T-helper 22 cell (primary cell): Measurements from ENCODE around the gene SEL1L.
"Not testable (repeated sequence)": the region's sequence is repeated elsewhere in the genome, so short reads cannot be mapped to it uniquely, and the experiment has no call there.

ENCODE experiments used
- DNase-seq: peaks from one replicate; pipeline ENCODE4 v3.0.0-alpha.2; 2020; ENCODE audit warnings: low read depth

The SEL1L gene

DNA sequence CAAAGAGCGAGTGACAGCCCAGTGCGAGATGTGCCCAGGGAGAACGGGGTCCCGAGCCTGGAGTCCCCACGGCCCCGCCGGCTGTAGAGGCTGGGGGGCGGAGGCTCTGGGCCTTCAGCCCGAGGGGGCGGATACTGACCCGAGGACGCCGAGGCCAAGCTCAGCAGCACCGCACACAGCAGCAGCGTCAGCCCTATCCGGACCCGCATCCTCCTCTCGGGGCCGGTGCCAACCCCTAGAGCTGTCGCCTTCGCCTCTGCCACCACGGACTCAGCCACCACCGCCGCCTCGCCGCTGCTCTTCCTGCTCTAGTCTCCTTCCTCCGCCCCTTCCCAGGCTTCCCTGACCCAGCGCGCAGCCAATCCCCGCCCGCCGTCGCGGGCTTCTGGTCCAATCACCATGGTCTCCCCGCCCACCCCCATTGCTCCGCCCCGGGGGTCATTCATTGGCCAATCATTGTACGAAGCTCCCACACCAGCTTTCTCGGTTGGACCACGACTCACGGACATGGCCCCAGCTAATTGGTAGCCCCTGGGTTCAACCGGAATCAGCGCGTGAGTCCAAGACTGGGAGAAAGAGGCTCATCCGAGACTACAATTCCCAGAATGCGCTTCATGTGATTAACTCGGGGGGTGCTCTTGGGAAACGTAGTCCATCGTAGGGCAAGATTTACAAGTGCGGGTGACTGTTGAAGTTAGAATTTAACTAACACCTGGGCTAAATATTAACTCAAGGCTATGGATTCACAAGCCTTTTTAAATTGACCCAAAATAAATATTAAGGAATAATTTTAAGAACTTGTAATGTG, at the start of gene SEL1L:
TSS of gene SEL1L (minus strand) at position 318 of the 808 bp plus-strand sequence. CDS start at position 209, 109 bp downstream.
- peak; percentile 99 for DNase-seq

DNA sequence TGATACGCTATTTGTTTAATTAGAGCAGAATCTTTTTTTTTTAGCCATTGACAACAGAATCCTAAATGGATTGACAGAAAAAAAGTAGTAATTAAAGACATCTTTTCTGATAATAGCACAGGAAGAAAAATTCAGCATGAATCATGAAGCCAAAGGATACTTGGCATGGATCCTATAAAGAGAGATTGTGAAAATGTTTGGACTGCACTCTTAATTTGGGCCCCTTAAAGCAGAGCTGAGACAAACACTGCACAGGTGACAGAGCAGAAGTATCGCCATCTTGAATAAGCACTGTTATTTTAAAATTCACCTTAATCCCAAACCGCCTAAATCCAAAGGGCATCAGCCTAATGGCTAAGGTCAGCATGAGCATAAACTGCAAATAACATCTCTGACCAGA, 48.8 kb upstream of the SEL1L start:
- no peak for DNase-seq

DNA sequence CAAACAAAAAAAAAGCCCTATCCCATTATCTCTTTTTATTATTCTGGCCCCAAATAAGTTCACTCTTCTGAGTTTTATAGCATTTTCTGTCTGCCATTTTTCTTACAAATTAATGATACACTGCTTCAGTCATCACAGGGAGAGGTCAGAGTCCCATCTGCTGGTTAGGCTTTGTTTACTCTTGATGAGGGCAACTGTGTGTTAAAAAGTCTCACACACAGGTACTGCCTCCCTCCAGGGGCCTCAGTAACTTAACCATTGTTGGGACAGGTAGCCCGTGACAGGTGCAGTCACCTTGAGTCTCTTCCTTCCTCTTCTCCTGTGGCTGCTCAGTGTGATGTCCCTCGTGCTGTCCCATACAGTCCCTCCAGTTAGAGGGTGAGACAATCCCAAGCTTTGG, 45.5 kb upstream of the SEL1L start:
- no peak for DNase-seq

DNA sequence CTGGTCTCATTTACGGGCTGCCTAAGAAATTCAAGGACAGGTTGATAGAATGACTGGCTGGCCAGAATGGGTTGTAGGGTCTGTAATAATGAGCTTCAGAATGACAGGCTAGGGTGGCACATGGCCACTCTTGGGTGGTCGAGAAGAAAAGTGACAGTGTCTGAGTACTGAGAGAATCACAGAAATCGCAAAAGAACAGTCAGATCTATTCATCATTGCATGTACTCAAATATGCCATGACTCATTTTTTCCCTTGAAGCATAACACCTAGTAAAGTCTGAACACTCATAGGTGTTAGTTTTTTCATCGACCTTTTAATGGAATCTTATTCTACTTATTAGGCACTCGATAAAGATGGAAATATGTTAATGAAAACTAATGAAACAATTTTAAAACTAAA, 37.8 kb upstream of the SEL1L start:
- no peak for DNase-seq

DNA sequence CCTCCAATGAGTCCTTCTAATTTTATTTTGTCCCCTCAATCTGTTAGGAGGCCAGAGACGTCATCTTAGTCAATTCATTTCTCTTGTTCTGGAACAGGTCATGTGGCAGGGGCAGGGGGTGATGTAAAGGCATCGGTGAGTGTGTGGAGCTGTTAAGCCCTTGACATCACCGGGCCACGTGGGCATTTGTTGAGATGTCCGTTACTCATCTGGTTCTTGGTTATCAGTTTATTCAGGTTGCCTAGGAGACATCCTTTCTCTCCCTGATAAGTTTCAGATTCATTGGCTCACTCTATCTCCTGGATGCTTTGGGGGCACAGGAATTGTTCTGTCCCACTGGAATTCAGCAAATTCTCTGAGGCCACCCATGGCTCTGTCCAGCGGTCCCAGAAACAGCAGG, 33.6 kb upstream of the SEL1L start:
- no peak for DNase-seq

DNA sequence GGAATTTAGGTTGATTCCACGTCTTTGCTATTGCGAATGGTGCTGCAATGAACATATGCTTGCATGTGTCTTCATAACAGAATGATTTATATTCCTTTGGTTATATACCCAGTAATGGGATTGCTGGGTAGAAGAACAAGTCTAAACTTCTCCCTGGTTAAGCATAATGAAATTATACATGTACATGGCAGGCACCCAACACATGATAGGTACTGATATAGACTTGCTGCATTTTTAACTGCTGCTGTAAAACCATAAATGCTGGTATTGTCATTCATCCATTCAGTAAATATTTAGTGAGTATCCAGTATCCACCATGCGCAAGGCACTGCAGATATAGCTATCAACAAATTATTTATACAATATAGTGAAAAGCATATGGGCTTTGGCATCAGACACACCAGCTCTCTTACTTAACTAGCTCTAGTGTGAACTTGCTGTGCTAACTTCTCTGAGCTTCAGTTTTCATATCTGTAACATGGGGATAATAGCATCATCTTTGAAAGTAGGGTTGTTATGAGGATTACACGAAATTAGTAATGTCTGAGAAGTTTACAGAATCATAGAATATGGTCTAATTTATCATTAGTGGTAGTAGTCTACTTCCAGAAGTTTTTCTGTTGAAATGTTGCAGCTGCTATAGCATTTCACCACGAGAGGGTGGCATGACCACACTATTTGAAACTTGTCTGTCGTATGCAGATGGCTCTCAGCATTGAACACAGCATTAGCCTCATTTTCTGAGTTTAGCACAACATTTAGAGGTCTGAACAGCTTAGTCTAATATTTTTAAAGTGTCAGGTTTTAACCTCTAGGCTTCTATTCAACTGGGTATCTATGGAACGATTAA, 32.0 kb upstream of the SEL1L start:
- DNase-seq = no peak

DNA sequence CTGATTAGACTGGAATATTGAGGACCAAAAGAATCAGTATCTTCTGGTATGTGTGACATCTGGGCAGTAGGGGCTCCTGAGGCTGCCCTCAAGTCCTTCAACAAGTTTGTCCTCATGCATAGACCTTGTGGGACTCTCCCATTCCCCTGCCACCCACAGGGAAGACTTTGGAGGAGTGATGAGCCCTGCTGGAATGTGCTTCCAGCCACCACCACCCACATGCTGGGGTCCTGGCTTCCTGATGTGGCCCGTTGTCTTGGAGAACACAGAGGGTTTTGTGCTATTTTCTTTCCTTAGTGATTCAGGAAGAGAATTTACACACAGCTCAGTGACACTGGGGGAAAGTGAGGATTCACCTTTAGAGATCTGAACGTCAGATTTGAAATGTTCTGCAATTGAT, 29.2 kb upstream of the SEL1L start:
- no peak for DNase-seq

DNA sequence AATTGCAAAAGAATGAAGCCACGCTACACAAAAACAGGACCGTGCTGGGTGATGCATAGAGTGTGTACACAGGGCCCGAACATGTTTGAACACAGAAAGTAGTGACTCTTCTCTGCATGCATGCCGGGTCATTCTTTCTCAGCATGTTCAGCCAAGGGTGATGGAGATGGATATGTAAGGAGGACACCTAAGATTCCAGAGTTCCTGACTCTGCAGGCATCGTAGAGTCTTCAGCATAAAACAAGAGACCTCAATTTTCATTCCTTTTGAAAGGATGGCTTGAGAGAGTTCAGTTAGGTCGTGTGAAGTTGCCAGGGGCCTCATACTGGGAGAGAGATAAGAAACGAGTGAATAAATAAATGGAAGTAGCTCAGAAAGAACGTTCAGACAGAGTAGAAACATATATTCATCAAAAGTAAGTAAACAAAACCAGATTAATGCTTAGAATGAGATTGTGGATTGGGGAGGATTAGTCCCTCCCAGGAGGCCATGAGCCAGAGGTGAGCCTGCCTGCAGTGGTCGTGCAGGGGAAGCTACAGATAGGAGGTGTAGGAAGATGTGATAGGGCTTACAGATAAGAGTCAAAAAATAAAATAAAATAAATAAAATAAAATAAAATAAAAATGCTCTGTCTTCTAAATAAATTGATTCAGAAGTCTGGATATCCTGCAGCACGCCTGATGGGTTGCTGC, 27.6 kb upstream of the SEL1L start:
- no peak for DNase-seq

DNA sequence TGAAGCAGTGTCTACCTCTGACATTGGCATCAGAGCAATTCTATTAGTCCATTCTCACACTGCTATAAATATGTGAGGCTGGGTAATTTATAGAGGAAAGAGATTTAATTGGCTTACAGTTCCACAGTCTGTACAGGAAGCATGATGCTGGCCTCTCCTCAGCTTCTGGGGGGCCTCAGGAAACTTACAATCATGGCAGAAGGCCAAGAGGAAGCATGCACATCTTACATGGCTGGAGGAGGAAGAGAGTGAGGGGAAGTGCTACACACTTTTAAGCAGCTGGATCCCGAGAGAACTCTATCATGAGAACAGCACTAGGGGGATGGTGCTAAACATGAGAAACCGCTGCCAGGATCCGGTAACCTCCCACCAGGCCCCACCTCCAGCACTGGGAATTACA, 25.7 kb upstream of the SEL1L start:
- no peak for DNase-seq

DNA sequence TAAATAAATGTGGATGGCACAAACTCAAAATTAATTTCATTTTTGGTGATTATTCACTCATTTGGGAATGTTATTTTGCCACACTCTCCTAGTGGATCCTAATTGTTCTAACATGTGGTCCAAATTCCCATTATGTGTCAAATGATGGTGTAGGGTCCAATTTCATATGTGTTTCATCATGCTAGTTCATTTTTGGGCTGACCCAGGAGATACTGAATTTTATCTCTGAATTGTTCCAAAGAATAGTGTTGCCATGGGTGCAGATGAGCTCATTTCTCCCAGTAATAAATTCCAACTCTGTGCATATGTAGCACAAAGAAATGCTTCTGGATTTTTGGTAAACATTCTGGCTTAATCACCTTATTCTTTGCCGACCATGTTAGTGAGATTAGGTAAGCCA, 23.5 kb upstream of the SEL1L start:
- DNase-seq = no peak

DNA sequence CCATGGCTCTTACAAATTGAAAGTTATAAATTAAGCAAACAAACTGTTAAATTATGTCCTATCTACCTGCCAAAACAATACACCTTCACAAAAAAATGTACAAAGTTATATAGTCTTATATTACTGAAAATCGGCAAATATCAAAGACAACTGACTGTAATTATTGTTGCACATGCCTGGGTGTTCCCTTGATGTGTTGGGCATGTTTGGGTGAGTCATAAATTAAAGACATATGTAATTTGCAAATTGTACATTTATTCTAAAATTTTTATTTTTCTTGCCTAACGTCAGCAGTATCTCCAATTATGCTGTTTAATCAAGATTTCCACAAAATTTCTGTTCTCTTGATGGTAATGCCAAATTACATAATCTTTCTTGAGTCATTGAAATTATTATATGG, 22.0 kb upstream of the SEL1L start:
- DNase-seq = no peak

DNA sequence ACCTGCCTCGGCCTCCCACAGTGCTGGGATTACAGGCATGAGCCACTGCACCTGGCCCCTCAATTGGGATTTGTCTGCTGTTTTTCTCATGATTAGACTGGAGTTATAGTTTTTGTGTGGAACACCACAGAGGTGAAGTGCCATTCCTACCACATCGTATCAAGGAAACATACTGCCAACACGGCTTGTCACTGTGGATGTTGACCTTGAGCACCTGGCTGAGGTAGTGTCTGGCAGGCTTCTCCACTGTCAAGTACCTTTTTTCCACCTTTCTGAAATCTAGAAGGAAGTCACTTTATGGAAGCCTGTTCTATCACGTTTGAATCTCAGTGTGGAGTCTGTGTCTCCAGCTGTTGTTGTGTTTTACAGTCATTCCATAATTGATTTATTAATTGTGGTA, 21.4 kb upstream of the SEL1L start:
- DNase-seq = no peak

DNA sequence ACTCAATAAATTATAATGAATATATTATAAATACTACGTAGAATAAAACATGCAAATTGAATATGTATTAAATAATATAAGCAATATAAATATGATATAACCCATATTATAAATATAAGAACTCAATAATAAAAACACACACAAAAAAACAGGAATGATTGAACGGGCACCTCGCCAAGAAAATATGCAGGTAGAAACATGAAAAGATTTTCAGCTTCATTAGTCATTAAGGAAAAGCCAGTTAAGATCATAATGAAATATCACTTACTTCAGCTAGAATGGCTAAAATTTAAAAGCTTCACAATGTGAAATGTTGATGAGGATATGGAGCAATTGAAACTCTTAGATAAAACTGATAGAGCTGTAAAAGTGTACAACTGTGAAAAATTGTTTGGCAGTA, 17.8 kb upstream of the SEL1L start:
- DNase-seq = no peak

DNA sequence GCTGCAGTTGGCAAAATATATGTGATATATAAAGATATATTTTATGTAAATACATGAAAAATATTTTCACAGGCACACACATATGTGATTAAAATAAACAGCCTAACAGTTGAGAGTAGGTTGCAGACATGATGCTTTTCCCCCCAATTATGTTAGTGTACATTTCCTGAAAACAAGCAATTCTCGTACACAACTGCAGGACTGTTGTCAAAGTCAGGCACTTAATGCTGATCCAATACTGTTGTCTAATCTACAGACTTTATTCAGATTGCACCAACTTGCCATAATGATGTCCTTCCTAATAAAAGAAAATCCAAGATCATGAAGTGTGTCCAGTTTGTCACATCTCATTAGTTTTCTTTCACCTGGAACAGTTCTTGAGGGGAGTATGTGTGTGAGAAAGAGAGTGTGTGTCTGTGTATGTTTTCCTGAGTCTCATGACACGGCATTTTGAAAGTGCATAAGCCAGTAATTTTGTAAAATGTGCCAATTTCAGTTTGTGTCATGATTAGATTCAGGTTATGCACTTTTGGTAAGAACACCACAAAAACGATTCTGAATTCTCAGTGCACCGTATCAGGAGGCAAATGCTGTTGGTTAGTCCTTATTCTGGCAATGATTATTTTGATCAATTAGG, 16.5 kb upstream of the SEL1L start:
- DNase-seq = no peak

DNA sequence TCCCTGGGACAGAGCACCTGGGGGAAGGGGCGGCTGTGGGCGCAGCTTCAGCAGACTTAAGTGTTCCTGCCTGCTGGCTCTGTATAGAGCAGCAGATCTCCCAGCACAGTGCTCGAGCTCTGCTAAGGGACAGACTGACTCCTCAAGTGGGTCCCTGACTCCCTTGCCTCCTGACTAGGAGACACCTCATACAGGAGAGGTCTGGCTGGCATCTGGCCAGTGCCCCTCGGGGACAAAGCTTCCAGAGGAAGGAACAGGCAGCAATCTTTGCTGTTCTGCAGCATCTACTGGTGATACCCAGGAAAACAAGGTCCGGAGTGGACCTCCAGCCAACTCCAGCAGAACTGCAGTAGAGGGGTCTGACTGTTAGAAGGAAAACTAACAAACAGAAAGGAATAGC, 7.6 kb upstream of the SEL1L start:
- DNase-seq = not testable (repeated sequence)

DNA sequence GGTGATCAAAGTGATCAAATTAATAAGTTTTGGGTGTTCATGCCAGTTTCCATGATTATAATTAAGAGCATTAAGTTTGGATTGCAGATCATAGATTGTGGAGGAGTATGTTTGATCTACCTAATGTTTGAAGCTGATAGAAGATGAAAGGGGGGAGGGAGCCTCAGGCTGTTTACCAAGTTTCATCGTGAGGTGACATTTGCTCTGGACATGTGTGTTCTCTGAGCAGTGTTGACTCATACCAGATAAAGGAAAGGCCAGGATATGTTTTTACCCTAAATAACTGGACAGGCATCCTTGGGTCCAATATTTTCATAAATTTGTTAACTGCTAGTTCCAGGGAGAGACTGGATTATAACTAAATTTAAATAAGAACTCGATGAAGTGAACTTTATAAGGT, 3.5 kb upstream of the SEL1L start:
- no peak for DNase-seq

DNA sequence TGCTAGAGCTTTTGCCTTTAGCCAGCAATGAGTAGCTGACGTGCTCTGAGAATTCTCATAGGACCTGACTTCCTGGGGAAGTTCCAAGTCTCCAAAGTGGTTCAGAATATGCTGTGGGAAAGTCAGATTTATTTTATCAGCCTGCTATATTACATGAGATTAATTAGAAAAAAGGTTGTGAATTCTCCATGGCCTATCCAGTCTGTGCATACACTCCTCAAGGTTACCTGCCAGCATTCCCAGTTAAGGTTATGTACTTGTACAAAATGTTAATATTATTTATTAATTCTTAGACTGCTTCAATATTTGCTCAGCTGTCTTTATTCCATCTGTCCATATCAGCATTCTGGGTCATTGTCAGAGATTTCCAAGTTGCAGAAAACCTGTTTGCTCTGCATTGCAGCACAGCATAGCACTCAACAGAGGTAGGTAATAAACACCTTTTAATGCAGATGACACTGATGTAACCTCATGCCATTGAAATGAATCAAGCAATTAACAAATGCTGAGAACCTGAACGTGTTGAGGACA, 2.7 kb upstream of the SEL1L start:
- DNase-seq = no peak

DNA sequence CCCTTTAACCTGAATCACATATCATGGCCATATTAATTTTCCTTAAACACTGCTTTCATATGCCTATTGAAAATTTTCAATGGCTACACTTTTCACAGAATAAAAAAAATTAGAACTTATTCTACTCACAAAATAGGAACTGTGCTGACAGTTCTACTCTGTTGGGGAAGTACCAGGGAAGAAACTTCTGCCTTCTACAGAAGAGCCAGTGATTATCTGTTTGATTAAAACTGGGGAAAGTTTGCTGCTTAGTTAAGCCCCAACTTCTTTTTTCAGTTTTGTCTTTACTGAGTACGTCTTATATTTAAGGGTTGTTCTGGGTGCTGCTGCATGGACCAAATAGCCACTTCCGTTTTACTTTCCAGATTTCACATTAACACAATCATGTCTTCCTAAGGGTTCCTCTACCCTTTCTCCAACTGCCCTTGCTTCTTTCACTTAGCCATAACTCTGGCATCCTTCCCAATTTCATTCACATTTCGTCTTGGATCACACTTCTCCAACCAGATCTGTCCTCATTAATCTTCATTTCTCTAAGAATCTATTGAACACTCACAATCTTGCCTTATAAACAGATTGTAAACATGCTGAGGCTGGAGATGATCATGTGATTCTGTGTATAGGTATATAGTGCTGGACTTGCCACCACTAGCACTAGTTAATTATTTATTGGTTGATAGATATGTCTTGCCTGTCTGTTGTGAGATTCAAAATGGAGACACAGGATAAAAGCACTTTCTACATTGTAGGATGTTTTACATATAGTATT, 1.9 kb upstream of the SEL1L start:
- no peak for DNase-seq

DNA sequence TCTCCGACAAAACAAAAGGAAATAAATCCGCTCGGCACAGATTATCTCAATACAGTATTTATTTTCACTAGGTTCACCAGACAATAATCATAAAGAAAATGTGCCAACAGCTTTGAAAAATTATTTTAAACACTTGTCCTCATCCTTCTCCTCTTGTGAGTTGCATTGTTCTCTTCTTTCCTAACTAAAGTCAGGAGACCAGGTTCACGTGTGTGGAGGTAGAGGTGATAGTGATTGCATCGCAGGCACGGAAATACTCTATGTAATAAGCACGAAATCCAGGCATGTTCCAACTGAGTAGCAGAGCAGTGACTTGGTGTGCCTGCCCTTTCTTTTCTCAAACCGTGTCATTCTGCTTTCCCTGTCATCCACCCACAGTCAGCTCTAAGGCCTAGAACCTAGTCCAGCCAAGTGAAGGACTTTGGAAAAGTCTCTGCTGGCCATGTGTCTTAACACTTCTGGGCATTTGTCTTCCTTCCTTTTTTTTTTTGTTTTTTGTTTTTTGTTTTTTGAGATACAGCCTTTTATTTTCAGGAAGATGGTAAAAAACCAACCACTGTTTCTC, 939 bp upstream of the SEL1L start:
- DNase-seq = no peak

DNA sequence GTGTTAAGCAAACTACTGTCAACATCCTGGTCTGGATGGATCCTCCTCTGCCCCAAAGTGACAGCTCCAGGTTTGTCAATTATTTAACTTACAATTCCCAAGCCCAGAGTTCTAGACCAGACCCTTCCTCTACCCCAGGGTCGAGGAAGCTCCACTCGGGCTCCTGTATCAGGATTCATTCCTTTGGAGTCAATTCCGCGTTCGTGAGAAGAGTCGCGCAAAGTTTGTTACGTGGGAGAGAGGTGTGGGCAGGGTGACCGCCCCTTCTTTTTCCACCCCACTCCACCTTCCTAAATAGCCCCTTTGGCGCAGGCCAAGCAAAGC, 479 bp downstream of the SEL1L start:
- DNase-seq = no peak

DNA sequence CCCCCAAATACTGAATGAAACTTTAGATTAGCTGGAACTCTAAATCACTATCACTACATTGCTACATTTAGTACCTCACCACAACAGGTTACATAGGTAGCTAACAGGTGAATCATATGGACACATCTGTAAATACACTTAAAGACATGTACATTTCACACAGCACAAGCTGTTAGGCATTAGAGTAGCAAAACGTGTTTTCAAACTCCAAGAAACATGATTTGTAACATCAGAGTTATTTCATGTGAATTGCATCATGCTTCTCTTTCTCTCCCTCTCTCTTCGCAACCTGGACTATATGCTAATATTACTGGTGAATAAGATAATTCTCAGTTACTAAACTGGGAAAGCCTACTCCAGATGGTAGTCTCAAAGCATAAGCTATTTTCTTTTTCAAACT, 4.3 kb downstream of the SEL1L start:
- DNase-seq = no peak
